ENCODE results near the gene ADGRD1.

- no peak for TF ChIP-seq CTCF (IDR thresholded peaks at IDR 0.05; ENCODE audit: low read length)
- no peak for TF ChIP-seq EZH2 (IDR thresholded peaks at IDR 0.05; ENCODE audit: borderline replicate concordance, low read length)
These were observed 111.6 kb downstream of the ADGRD1 start for GRCh38 chr12:131065279-131065678.

Measured in OCI-LY1 (cell line).